IPS DF 6.9 (cell line): ENCODE data around the gene LENG8.
"Not testable (repeated sequence)": the region's sequence is repeated elsewhere in the genome, so short reads cannot be mapped to it uniquely, and the experiment has no call there.

Experiments
- DNase-seq: peaks from one replicate; pipeline ENCODE4 v3.0.0-alpha.2; 2013; ENCODE audit warnings: low read depth, low spot score
- H3K27ac ChIP-seq: one replicate; pipeline ENCODE4 v1.5.1; 2013; ENCODE audit warnings: low read length, control low read depth
- H3K27me3 ChIP-seq: 2 replicates; pipeline ENCODE4 v1.6.1; 2013; ENCODE audit warnings: mild to moderate bottlenecking, low read length; ENCODE audit not compliant: control insufficient read depth, insufficient read depth
- H3K36me3 ChIP-seq: 2 replicates; pipeline ENCODE4 v1.6.1; 2013; ENCODE audit warnings: low read length; ENCODE audit not compliant: control insufficient read depth, insufficient read depth
- H3K4me1 ChIP-seq: 2 replicates; pipeline ENCODE4 v1.6.1; 2013; ENCODE audit warnings: low read length; ENCODE audit not compliant: control insufficient read depth, insufficient read depth
- H3K4me3 ChIP-seq: 2 replicates; pipeline ENCODE4 v1.5.1; 2013; ENCODE audit warnings: mild to moderate bottlenecking, low read length
- H3K9me3 ChIP-seq: 2 replicates; pipeline ENCODE4 v1.6.1; 2013; ENCODE audit warnings: low read length, inconsistent platforms; ENCODE audit not compliant: control insufficient read depth, insufficient read depth
- WGBS: extraction: QIAGEN DNeasy Blood & Tissue Kit; methylation state at CpG from one replicate; pipeline ENCODE4 v1.1.7; 2013; ENCODE audit warnings: mixed read lengths, missing lambda C conversion rate; ENCODE audit not compliant: insufficient read length, insufficient coverage; 5-methylcytosine and 5-hydroxymethylcytosine counted together

The LENG8 gene

GRCh38 chr19:54482889-54483288, 33.9 kb downstream of the LENG8 start:
- Histone ChIP-seq H3K27ac (no peak overlapping the region), H3K4me3 (no peak overlapping the region), H3K9me3 (no peaks in the 10 kb centered on the region; the same call in 1 of the 2 replicates), H3K27me3 (no peaks in the 10 kb centered on the region), H3K36me3 (no peaks in the 10 kb centered on the region), H3K4me1 (no peaks in the 10 kb centered on the region)
- no CpG with 5 or more reads among the region's 3 CpGs for WGBS
- DNase-seq, result no peak

GRCh38 chr19:54484451-54484850, 35.5 kb downstream of the LENG8 start:
- Histone ChIP-seq H3K36me3 (no peaks in the 10 kb centered on the region), H3K27me3 (no peaks in the 10 kb centered on the region), H3K4me1 (no peaks in the 10 kb centered on the region; the same call in 1 of the 2 replicates), H3K27ac (no peak overlapping the region), H3K4me3 (no peak overlapping the region), H3K9me3 (peaks cover 2% of the 10 kb centered on the region)
- no CpG with 5 or more reads among the region's 10 CpGs for WGBS
- no peak for DNase-seq

- H3K4me3 ChIP-seq, result no peak overlapping the region
- no peaks in the 10 kb centered on the region for H3K27me3 ChIP-seq
- H3K4me1 ChIP-seq, result no peaks in the 10 kb centered on the region; the same call in 1 of the 2 replicates
- no peaks in the 10 kb centered on the region for H3K36me3 ChIP-seq
- DNase-seq, result no peak
- H3K27ac ChIP-seq, result no peak overlapping the region
- whole genome bisulfite sequencing, result no CpG with 5 or more reads among the region's 5 CpGs
- H3K9me3 ChIP-seq, result peaks cover 4% of the 10 kb centered on the region
These were observed 36.9 kb downstream of the LENG8 start for GRCh38 chr19:54485851-54486250.

GRCh38 chr19:54489341-54489740, 40.3 kb downstream of the LENG8 start:
- no peak overlapping the region for H3K27ac ChIP-seq
- WGBS, result no CpG with 5 or more reads among the region's 7 CpGs
- H3K9me3 ChIP-seq, result peaks cover 8% of the 10 kb centered on the region
- H3K4me1 ChIP-seq, result no peaks in the 10 kb centered on the region; the same call in 1 of the 2 replicates
- H3K27me3 ChIP-seq, result no peaks in the 10 kb centered on the region
- no peak for DNase-seq
- H3K36me3 ChIP-seq, result no peaks in the 10 kb centered on the region
- H3K4me3 ChIP-seq, result no peak overlapping the region

GRCh38 chr19:54489766-54490165, 40.8 kb downstream of the LENG8 start:
- no peak overlapping the region for H3K4me3 ChIP-seq
- H3K27me3 ChIP-seq, result no peaks in the 10 kb centered on the region
- H3K27ac ChIP-seq, result no peak overlapping the region
- peaks cover 8% of the 10 kb centered on the region for H3K9me3 ChIP-seq
- no peaks in the 10 kb centered on the region; the same call in 1 of the 2 replicates for H3K4me1 ChIP-seq
- WGBS, result no CpG with 5 or more reads among the region's 9 CpGs
- no peaks in the 10 kb centered on the region for H3K36me3 ChIP-seq
- DNase-seq, result no peak

GRCh38 chr19:54492568-54492967, 43.6 kb downstream of the LENG8 start:
- no CpG with 5 or more reads among the region's 18 CpGs for WGBS
- Histone ChIP-seq H3K27me3 (no peaks in the 10 kb centered on the region), H3K9me3 (peaks cover 8% of the 10 kb centered on the region), H3K4me1 (no peaks in the 10 kb centered on the region; the same call in 1 of the 2 replicates), H3K27ac (no peak overlapping the region), H3K36me3 (no peaks in the 10 kb centered on the region), H3K4me3 (no peak overlapping the region)
- no peak for DNase-seq

- not testable (repeated sequence) for H3K4me3 ChIP-seq, DNase-seq, H3K27ac ChIP-seq, H3K4me1 ChIP-seq, H3K36me3 ChIP-seq, H3K27me3 ChIP-seq, H3K9me3 ChIP-seq
- no CpG with 5 or more reads among the region's 5 CpGs for WGBS
These were observed 44.1 kb downstream of the LENG8 start for GRCh38 chr19:54493056-54493455.

GRCh38 chr19:54493967-54494585, 45.1 kb downstream of the LENG8 start:
- Histone ChIP-seq H3K9me3 (peaks cover 8% of the 10 kb centered on the region), H3K36me3 (no peaks in the 10 kb centered on the region), H3K4me3 (no peak overlapping the region), H3K27me3 (no peaks in the 10 kb centered on the region), H3K27ac (no peak overlapping the region), H3K4me1 (no peaks in the 10 kb centered on the region; the same call in 1 of the 2 replicates)
- no peak for DNase-seq
- no CpG with 5 or more reads among the region's 10 CpGs for WGBS

- H3K4me3 ChIP-seq, H3K4me1 ChIP-seq, H3K27ac ChIP-seq, H3K27me3 ChIP-seq, H3K36me3 ChIP-seq, H3K9me3 ChIP-seq, DNase-seq: not testable (repeated sequence)
- WGBS, result no CpG with 5 or more reads among the region's 5 CpGs
These were observed 46.3 kb downstream of the LENG8 start for GRCh38 chr19:54495284-54495683.

GRCh38 chr19:54497747-54498450, 48.9 kb downstream of the LENG8 start:
- H3K4me1 ChIP-seq, H3K9me3 ChIP-seq, H3K36me3 ChIP-seq, DNase-seq, H3K27ac ChIP-seq, H3K27me3 ChIP-seq, H3K4me3 ChIP-seq: not testable (repeated sequence)
- WGBS, result no CpG with 5 or more reads among the region's 15 CpGs

- not testable (repeated sequence) for H3K9me3 ChIP-seq, H3K27ac ChIP-seq, H3K4me3 ChIP-seq, DNase-seq, H3K27me3 ChIP-seq, H3K4me1 ChIP-seq, H3K36me3 ChIP-seq
- no CpG with 5 or more reads among the region's 9 CpGs for WGBS
These were observed 49.4 kb downstream of the LENG8 start for GRCh38 chr19:54498451-54498772.
